ENCODE measurements around the gene WDTC1.

DNA sequence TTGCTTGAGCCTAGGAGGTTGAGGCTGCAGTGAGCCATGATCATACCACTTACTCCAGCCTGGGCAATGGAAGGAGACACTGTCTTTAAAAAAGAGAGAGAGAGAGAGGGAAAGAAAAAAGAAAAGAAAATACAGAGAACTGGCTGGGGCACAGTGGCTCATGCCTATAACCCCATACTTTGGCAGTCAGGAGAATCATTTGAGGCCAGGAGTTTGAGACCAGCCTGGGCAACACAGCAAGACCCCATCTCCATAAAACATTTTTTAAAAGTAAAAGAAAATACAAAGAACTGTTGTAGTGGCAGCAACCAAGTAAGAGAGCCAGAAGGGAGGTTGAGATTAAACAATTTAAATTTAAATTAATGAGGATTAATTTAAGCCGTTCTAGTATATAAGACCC lies 39.8 kb downstream of the WDTC1 start:
- TF ChIP-seq, protein P1, sequence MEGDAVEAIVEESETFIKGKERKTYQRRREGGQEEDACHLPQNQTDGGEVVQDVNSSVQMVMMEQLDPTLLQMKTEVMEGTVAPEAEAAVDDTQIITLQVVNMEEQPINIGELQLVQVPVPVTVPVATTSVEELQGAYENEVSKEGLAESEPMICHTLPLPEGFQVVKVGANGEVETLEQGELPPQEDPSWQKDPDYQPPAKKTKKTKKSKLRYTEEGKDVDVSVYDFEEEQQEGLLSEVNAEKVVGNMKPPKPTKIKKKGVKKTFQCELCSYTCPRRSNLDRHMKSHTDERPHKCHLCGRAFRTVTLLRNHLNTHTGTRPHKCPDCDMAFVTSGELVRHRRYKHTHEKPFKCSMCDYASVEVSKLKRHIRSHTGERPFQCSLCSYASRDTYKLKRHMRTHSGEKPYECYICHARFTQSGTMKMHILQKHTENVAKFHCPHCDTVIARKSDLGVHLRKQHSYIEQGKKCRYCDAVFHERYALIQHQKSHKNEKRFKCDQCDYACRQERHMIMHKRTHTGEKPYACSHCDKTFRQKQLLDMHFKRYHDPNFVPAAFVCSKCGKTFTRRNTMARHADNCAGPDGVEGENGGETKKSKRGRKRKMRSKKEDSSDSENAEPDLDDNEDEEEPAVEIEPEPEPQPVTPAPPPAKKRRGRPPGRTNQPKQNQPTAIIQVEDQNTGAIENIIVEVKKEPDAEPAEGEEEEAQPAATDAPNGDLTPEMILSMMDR (conservative IDR thresholded peaks at IDR 0.05; ENCODE audit: low read depth in 2 of 2), result no peak
- TF ChIP-seq EZH2 (IDR thresholded peaks at IDR 0.05; ENCODE audit: low read depth, unreplicated experiment), result no peak
- no peak for TF ChIP-seq ZNF114 (CRISPR knock-in tag; IDR thresholded peaks at IDR 0.05)
- TF ChIP-seq, protein P2, sequence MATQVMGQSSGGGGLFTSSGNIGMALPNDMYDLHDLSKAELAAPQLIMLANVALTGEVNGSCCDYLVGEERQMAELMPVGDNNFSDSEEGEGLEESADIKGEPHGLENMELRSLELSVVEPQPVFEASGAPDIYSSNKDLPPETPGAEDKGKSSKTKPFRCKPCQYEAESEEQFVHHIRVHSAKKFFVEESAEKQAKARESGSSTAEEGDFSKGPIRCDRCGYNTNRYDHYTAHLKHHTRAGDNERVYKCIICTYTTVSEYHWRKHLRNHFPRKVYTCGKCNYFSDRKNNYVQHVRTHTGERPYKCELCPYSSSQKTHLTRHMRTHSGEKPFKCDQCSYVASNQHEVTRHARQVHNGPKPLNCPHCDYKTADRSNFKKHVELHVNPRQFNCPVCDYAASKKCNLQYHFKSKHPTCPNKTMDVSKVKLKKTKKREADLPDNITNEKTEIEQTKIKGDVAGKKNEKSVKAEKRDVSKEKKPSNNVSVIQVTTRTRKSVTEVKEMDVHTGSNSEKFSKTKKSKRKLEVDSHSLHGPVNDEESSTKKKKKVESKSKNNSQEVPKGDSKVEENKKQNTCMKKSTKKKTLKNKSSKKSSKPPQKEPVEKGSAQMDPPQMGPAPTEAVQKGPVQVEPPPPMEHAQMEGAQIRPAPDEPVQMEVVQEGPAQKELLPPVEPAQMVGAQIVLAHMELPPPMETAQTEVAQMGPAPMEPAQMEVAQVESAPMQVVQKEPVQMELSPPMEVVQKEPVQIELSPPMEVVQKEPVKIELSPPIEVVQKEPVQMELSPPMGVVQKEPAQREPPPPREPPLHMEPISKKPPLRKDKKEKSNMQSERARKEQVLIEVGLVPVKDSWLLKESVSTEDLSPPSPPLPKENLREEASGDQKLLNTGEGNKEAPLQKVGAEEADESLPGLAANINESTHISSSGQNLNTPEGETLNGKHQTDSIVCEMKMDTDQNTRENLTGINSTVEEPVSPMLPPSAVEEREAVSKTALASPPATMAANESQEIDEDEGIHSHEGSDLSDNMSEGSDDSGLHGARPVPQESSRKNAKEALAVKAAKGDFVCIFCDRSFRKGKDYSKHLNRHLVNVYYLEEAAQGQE (IDR thresholded peaks at IDR 0.05; ENCODE audit: unreplicated experiment), result no peak
- no peak for TF ChIP-seq POLR2AphosphoS5 (IDR thresholded peaks at IDR 0.05; ENCODE audit: low read depth)
- no peak for TF ChIP-seq STAT1 (IDR thresholded peaks at IDR 0.05; ENCODE audit: unreplicated experiment)
- no peak for TF ChIP-seq JUNB (IDR thresholded peaks at IDR 0.05; ENCODE audit: unreplicated experiment)

Measured in GM23338 (cell line).